Right lobe of liver (tissue), 6 donors: Measurements from ENCODE around the gene CENPH. TPM values are rescaled to one million over a fixed set of nuclear protein-coding genes. Genes with fewer than 3 reads are reported as not detected.
"Not testable (repeated sequence)": the region's sequence is repeated elsewhere in the genome, so short reads cannot be mapped to it uniquely, and the experiment has no call there.

Source experiments
- ATAC-seq, 4 donors: fragments of 200-7000 bp; cut with Tn5 transposase; one replicate each; pipeline ENCODE4 v1.9.1; 2020; ENCODE audit warnings: mild to moderate bottlenecking in 4 of 4, moderate library complexity in 4 of 4
- DNase-seq, 3 donors: peaks; one replicate each; pipeline ENCODE4 v3.0.0-alpha.2; 2020
- H3K27ac ChIP-seq, 3 donors: fragments of 200-600 bp; one replicate each; pipeline ENCODE4 v1.8.0; 2022
- H3K27me3 ChIP-seq, 2 donors: fragments of 200-600 bp; one replicate each; pipeline ENCODE4 v1.8.0; 2022
- H3K36me3 ChIP-seq, 4 donors: fragments of 200-600 bp; sonication (generic) in 1 of 4; one replicate each; pipeline versions ENCODE4 v1.5.1 to v1.8.0; 2017 to 2022; ENCODE audit warnings: control low read depth in 1 of 4
- H3K4me1 ChIP-seq, 4 donors: fragments of 200-600 bp; sonication (generic) in 1 of 4; one replicate each; pipeline versions ENCODE4 v1.5.1 to v1.8.0; 2017 to 2022; ENCODE audit warnings: control low read depth in 1 of 4
- H3K4me3 ChIP-seq, 3 donors: fragments of 200-600 bp; one replicate each; pipeline ENCODE4 v1.8.0; 2022
- H3K9me3 ChIP-seq, 4 donors: fragments of 200-600 bp; sonication (generic) in 1 of 4; one replicate each; pipeline versions ENCODE4 v1.5.1 to v1.8.0; 2017 to 2022; ENCODE audit warnings: control low read depth in 1 of 4
- CTCF ChIP-seq, 4 donors: fragments of 200-600 bp in 3 of 4; fragments of 450-650 bp in 1 of 4; IDR thresholded peaks; one replicate each; pipeline versions ENCODE4 v1.5.1 to v1.8.0; 2016 to 2022; ENCODE audit warnings: antibody characterized with exemption in 4 of 4, mild to moderate bottlenecking in 2 of 4
- POLR2A ChIP-seq: fragments of 450-650 bp; IDR thresholded peaks from one replicate; pipeline ENCODE4 v1.6.1; 2017; ENCODE audit warnings: antibody characterized with exemption, mild to moderate bottlenecking
- WGBS: methylation state at CpG from one replicate; pipeline ENCODE4 v1.1.6; 2018; ENCODE audit warnings: low coverage, low lambda C conversion rate; ENCODE audit not compliant: insufficient coverage; ENCODE audit errors: missing lambda C conversion rate; 5-methylcytosine and 5-hydroxymethylcytosine counted together
- intact Hi-C, 2 donors: fragments of 100-400 bp; cut with DNase I; formaldehyde crosslinking; loops; one replicate each; pipeline versions ENCODE4 v1.11.2 to v1.14.1; 2022
- total RNA-seq, 6 experiments: library from RNA; depleted of rRNA in 2 of 6; stranded (reverse); fragments of >200 nt in 2 of 6; fragmentation: NEBNext Ultra II Directional in 3 of 6; extraction: Animal tissue kit (Norgen Biotek cat#: 25700) in 3 of 6; gene quantifications; one replicate each; pipeline versions ENCODE4 v1.1.0 to v1.2.4, GENCODE V29; 2016 to 2023
- donor health status: DM: no; HTN: yes; CAD: no.
- donor health status: DM: no; HTN: no; CAD: no.
- donor health status: DM: no; HTN: no; CAD: no.
- donor health status: DM: no; HTN: yes; CAD: no.
- donor health status: DM: no; HTN: yes; CAD: no.

CENPH gene
- total RNA-seq, 6 experiments from 2014 or later, result 0.95 to 3.8 (median 1.1) TPM

GRCh38 chr5:69230181-69230580 is 40.8 kb downstream of the CENPH start:
- ATAC-seq (peak in 3 of 4 donors; percentile 12 to 42 (median 25)), DNase-seq (no peak)
- 27% methylated on average over 2 of the region's 2 CpGs for WGBS
- intact Hi-C loops, result no loop called here
- H3K27ac ChIP-seq, result peak overlapping the region in 1 of 3 donors; percentile 25
- H3K4me3 ChIP-seq, result no peak overlapping the region
- TF ChIP-seq POLR2A, result no peak
- no peak for TF ChIP-seq CTCF (IDR thresholded peaks at IDR 0.05)
- H3K36me3 ChIP-seq, result peaks cover 0 to 17% (median 5%) of the 10 kb centered on the region in 4 donors
- no peaks in the 10 kb centered on the region for H3K9me3 ChIP-seq
- peaks cover 0 to 26% (median 2%) of the 10 kb centered on the region in 4 donors for H3K4me1 ChIP-seq
- H3K27me3 ChIP-seq, result no peaks in the 10 kb centered on the region

GRCh38 chr5:69231281-69231680 is 41.9 kb downstream of the CENPH start:
- peaks cover 0 to 17% (median 5%) of the 10 kb centered on the region in 4 donors for H3K36me3 ChIP-seq
- no peak for TF ChIP-seq CTCF (IDR thresholded peaks at IDR 0.05)
- no peak for TF ChIP-seq POLR2A
- H3K27ac ChIP-seq, result no peak overlapping the region
- no peak for DNase-seq
- WGBS, result 91% methylated on average over 6 of the region's 6 CpGs
- H3K27me3 ChIP-seq, result no peaks in the 10 kb centered on the region
- H3K4me1 ChIP-seq, result peaks cover 0 to 20% (median 5%) of the 10 kb centered on the region in 4 donors
- no peak for ATAC-seq
- H3K4me3 ChIP-seq, result no peak overlapping the region
- H3K9me3 ChIP-seq, result no peaks in the 10 kb centered on the region
- intact Hi-C loops, result no loop called here

GRCh38 chr5:69231851-69232250 is 42.5 kb downstream of the CENPH start:
- 90% methylated on average over 2 of the region's 2 CpGs for WGBS
- ATAC-seq (no peak), DNase-seq (no peak)
- Histone ChIP-seq H3K4me3 (no peak overlapping the region), H3K36me3 (peaks cover 0 to 17% (median 5%) of the 10 kb centered on the region in 4 donors), H3K9me3 (no peaks in the 10 kb centered on the region), H3K4me1 (peaks cover 0 to 20% (median 5%) of the 10 kb centered on the region in 4 donors), H3K27ac (no peak overlapping the region), H3K27me3 (no peaks in the 10 kb centered on the region)
- intact Hi-C loops, result no loop called here
- TF ChIP-seq POLR2A, result no peak
- TF ChIP-seq CTCF (IDR thresholded peaks at IDR 0.05), result no peak

GRCh38 chr5:69234457-69235268 is 45.3 kb downstream of the CENPH start, which contains the start of gene CDK7:
Gene CDK7 (plus strand): TSS chr5:69234886. CDS start chr5:69234976, 90 bp downstream.
- Histone ChIP-seq H3K27me3 (no peaks in the 10 kb centered on the region), H3K4me1 (peaks cover 0 to 15% (median 5%) of the 10 kb centered on the region in 4 donors), H3K9me3 (no peaks in the 10 kb centered on the region), H3K36me3 (peaks cover 0 to 6% (median 0%) of the 10 kb centered on the region in 4 donors), H3K4me3 (peak within 1 kb of the TSS; percentile 72 to 93 (median 75)), H3K27ac (peak within 1 kb of the TSS; percentile 43 to 70 (median 70))
- intact Hi-C loops, result no loop called here
- TF ChIP-seq CTCF (IDR thresholded peaks at IDR 0.05), result no peak
- TF ChIP-seq POLR2A, result peak; percentile 52
- peak; percentile 95 to 97 (median 97) for DNase-seq
- under 1% methylated on average over 24 of the region's 49 CpGs for WGBS
- ATAC-seq, result peak; percentile 99 to 100 (median 99)

- ATAC-seq, H3K36me3 ChIP-seq, intact Hi-C loops, H3K27ac ChIP-seq, H3K27me3 ChIP-seq, DNase-seq, H3K4me3 ChIP-seq, H3K9me3 ChIP-seq: not testable (repeated sequence)
- WGBS, result 91% methylated on average over 7 of the region's 9 CpGs
- H3K4me1 ChIP-seq, result peaks cover 0 to 11% (median 3%) of the 10 kb centered on the region in 4 donors
Measured at GRCh38 chr5:69236733-69237132, 47.4 kb downstream of the CENPH start.
